Loucy (cell line): ENCODE measurements around the gene FTL.

Experiments
- H2AFZ ChIP-seq: fragments of 200-600 bp; sonication (generic); 2 replicates; pipeline ENCODE4 v1.6.0; 2016; ENCODE audit warnings: antibody characterized with exemption, mild to moderate bottlenecking, low read length, moderate library complexity
- H3F3A ChIP-seq: fragments of 200-600 bp; 2 replicates; pipeline ENCODE4 v1.6.0; 2016; ENCODE audit warnings: antibody characterized with exemption, low read depth, mild to moderate bottlenecking
- H3K27me3 ChIP-seq: fragments of 200-600 bp; sonication (generic); 2 replicates; pipeline ENCODE4 v1.6.1; 2014; ENCODE audit warnings: low read length, mild to moderate bottlenecking; ENCODE audit not compliant: insufficient read depth, poor library complexity, severe bottlenecking
- H3K36me3 ChIP-seq: fragments of 200-600 bp; sonication (generic); 2 replicates; pipeline ENCODE4 v1.6.1; 2016; ENCODE audit warnings: low read length; ENCODE audit not compliant: insufficient read depth
- H3K4me1 ChIP-seq: fragments of 200-600 bp; sonication (generic); 2 replicates; pipeline ENCODE4 v1.5.1; 2014; ENCODE audit warnings: low read length, mild to moderate bottlenecking; ENCODE audit not compliant: insufficient read depth, poor library complexity, severe bottlenecking
- H3K4me2 ChIP-seq: fragments of 200-600 bp; sonication (generic); 2 replicates; pipeline ENCODE4 v1.6.0; 2014; ENCODE audit warnings: antibody characterized with exemption, low read length, low read depth, mild to moderate bottlenecking; ENCODE audit not compliant: poor library complexity, severe bottlenecking
- H3K4me3 ChIP-seq: fragments of 200-600 bp; sonication (generic); 2 replicates; pipeline ENCODE4 v1.5.1; 2014; ENCODE audit warnings: low read length, mild to moderate bottlenecking, mixed read lengths; ENCODE audit not compliant: poor library complexity, severe bottlenecking
- H3K79me2 ChIP-seq: fragments of 200-600 bp; sonication (generic); 2 replicates; pipeline ENCODE4 v1.6.1; 2014; ENCODE audit warnings: low read length; ENCODE audit not compliant: insufficient read depth
- H3K9ac ChIP-seq: fragments of 200-600 bp; sonication (generic); 2 replicates; pipeline ENCODE4 v1.6.0; 2014; ENCODE audit warnings: mild to moderate bottlenecking, low read depth, low read length, moderate library complexity; ENCODE audit not compliant: poor library complexity, severe bottlenecking
- H3K9me2 ChIP-seq: fragments of 200-600 bp; sonication (generic); replicated peaks from 2 replicates; pipeline ENCODE4 v1.6.1; 2016; ENCODE audit warnings: low read depth, low read length, mixed read lengths
- H3K9me3 ChIP-seq: fragments of 200-600 bp; sonication (generic); 2 replicates; pipeline ENCODE4 v1.6.1; 2014; ENCODE audit warnings: mild to moderate bottlenecking, antibody characterized with exemption, low read length, low read depth; ENCODE audit not compliant: insufficient read depth
- H4K20me1 ChIP-seq: fragments of 200-600 bp; sonication (generic); 2 replicates; pipeline ENCODE4 v1.6.0; 2014; ENCODE audit warnings: antibody characterized with exemption, low read length, mild to moderate bottlenecking; ENCODE audit not compliant: insufficient read depth, poor library complexity, severe bottlenecking
- CTCF ChIP-seq: fragments of 200-600 bp; sonication (generic); conservative IDR thresholded peaks from 2 replicates; pipeline ENCODE4 v1.5.1; 2014; ENCODE audit warnings: mild to moderate bottlenecking, antibody characterized with exemption, low read length
- EZH2phosphoT487 ChIP-seq: fragments of 200-600 bp; IDR thresholded peaks from 2 replicates; pipeline ENCODE4 v1.6.1; 2018; ENCODE audit warnings: antibody characterized with exemption, mild to moderate bottlenecking, moderate library complexity, borderline replicate concordance

The FTL gene

GRCh38 chr19:49014123-49014869, 49.2 kb downstream of the FTL start:
- Histone ChIP-seq H2AFZ (no peak overlapping the region), H3F3A (no peaks in the 10 kb centered on the region), H3K4me3 (no peak overlapping the region), H3K79me2 (no peaks in the 10 kb centered on the region), H3K9me2 (no peaks in the 10 kb centered on the region), H3K4me2 (no peak overlapping the region), H3K36me3 (peaks cover 51% of the 10 kb centered on the region; the same call in 1 of the 2 replicates), H3K27me3 (no peaks in the 10 kb centered on the region), H3K4me1 (no peaks in the 10 kb centered on the region), H3K9ac (no peak overlapping the region), H3K9me3 (no peaks in the 10 kb centered on the region), H4K20me1 (no peaks in the 10 kb centered on the region)
- TF ChIP-seq CTCF (no peak), EZH2phosphoT487 (no peak)

- Histone ChIP-seq H3K9me3 (no peaks in the 10 kb centered on the region), H3K36me3 (peaks cover 48% of the 10 kb centered on the region; the same call in 1 of the 2 replicates)
- TF ChIP-seq CTCF = no peak
- TF ChIP-seq EZH2phosphoT487 = no peak
Observed at GRCh38 chr19:49014870-49015255, 49.8 kb downstream of the FTL start.

GRCh38 chr19:49016067-49016839, 51.1 kb downstream of the FTL start:
- Histone ChIP-seq H4K20me1 (no peaks in the 10 kb centered on the region), H3K27me3 (no peaks in the 10 kb centered on the region), H3K79me2 (no peaks in the 10 kb centered on the region), H3K9ac (no peak overlapping the region), H2AFZ (no peak overlapping the region), H3K4me2 (no peak overlapping the region), H3K9me3 (no peaks in the 10 kb centered on the region), H3F3A (no peaks in the 10 kb centered on the region), H3K9me2 (no peaks in the 10 kb centered on the region), H3K4me3 (no peak overlapping the region), H3K4me1 (peaks cover 7% of the 10 kb centered on the region), H3K36me3 (peaks cover 34% of the 10 kb centered on the region; the same call in 1 of the 2 replicates)
- no peak for TF ChIP-seq EZH2phosphoT487
- no peak for TF ChIP-seq CTCF

More at GRCh38 chr19:49014870-49015255, 49.8 kb downstream of the FTL start:
- Histone ChIP-seq H2AFZ (no peak overlapping the region), H3K9me2 (no peaks in the 10 kb centered on the region), H3K79me2 (no peaks in the 10 kb centered on the region), H4K20me1 (no peaks in the 10 kb centered on the region), H3K4me2 (no peak overlapping the region), H3K4me1 (no peaks in the 10 kb centered on the region), H3K27me3 (no peaks in the 10 kb centered on the region), H3K4me3 (no peak overlapping the region), H3K9ac (no peak overlapping the region), H3F3A (no peaks in the 10 kb centered on the region)
